Effector memory CD4-positive, alpha-beta T cell (primary cell): ENCODE measurements around the gene NPAS3.

Experiments
- DNase-seq, 3 donors: peaks; one replicate each; pipeline ENCODE4 v3.0.0-alpha.2; 2020
- H3K27ac ChIP-seq: 2 replicates; pipeline ENCODE4 v1.7.0; 2013; ENCODE audit warnings: mild to moderate bottlenecking, low read length, moderate library complexity; ENCODE audit not compliant: insufficient read depth, poor library complexity, severe bottlenecking
- H3K27me3 ChIP-seq: replicated peaks from 2 replicates; pipeline ENCODE4 v1.7.0; 2013; ENCODE audit warnings: mild to moderate bottlenecking, low read length; ENCODE audit not compliant: insufficient read depth, control insufficient read depth, poor library complexity, severe bottlenecking
- H3K36me3 ChIP-seq: 2 replicates; pipeline ENCODE4 v1.7.0; 2013; ENCODE audit warnings: mild to moderate bottlenecking, low read length, moderate library complexity; ENCODE audit not compliant: control insufficient read depth, insufficient read depth
- H3K4me1 ChIP-seq: 2 replicates; pipeline ENCODE4 v1.7.0; 2013; ENCODE audit warnings: low read length, mild to moderate bottlenecking; ENCODE audit not compliant: control insufficient read depth, insufficient read depth, poor library complexity, severe bottlenecking
- H3K4me3 ChIP-seq: 2 replicates; pipeline ENCODE4 v1.7.0; 2013; ENCODE audit warnings: low read length, low read depth, mild to moderate bottlenecking; ENCODE audit not compliant: insufficient read depth, poor library complexity, severe bottlenecking
- H3K9me3 ChIP-seq: 2 replicates; pipeline ENCODE4 v1.7.0; 2013; ENCODE audit warnings: mild to moderate bottlenecking, low read length, moderate library complexity; ENCODE audit not compliant: control insufficient read depth

NPAS3 gene

GRCh38 chr14:32940711-32941667 is 2.3 kb downstream of the NPAS3 start:
- DNase-seq, result no peak
- H3K27ac ChIP-seq, result no peak overlapping the region
- no peaks in the 10 kb centered on the region for H3K9me3 ChIP-seq
- no peaks in the 10 kb centered on the region for H3K36me3 ChIP-seq
- peaks cover 4% of the 10 kb centered on the region for H3K4me1 ChIP-seq
- peaks cover 18% of the 10 kb centered on the region for H3K27me3 ChIP-seq
- no peak overlapping the region for H3K4me3 ChIP-seq

- H3K4me1 ChIP-seq, result peaks cover 4% of the 10 kb centered on the region
- no peak overlapping the region for H3K4me3 ChIP-seq
- H3K9me3 ChIP-seq, result no peaks in the 10 kb centered on the region
- no peak for DNase-seq
- H3K27me3 ChIP-seq, result peaks cover 18% of the 10 kb centered on the region
- no peak overlapping the region for H3K27ac ChIP-seq
- no peaks in the 10 kb centered on the region for H3K36me3 ChIP-seq
Observed at GRCh38 chr14:32941668-32942065, 3.0 kb downstream of the NPAS3 start.

GRCh38 chr14:32947081-32947480 is 8.4 kb downstream of the NPAS3 start:
- Histone ChIP-seq H3K4me1 (no peaks in the 10 kb centered on the region), H3K27ac (no peak overlapping the region), H3K36me3 (no peaks in the 10 kb centered on the region), H3K9me3 (no peaks in the 10 kb centered on the region), H3K27me3 (no peaks in the 10 kb centered on the region), H3K4me3 (no peak overlapping the region)
- DNase-seq, result no peak

- no peak overlapping the region for H3K4me3 ChIP-seq
- no peaks in the 10 kb centered on the region for H3K36me3 ChIP-seq
- no peaks in the 10 kb centered on the region for H3K27me3 ChIP-seq
- no peak overlapping the region for H3K27ac ChIP-seq
- DNase-seq, result no peak
- H3K4me1 ChIP-seq, result no peaks in the 10 kb centered on the region
- no peaks in the 10 kb centered on the region for H3K9me3 ChIP-seq
Observed at GRCh38 chr14:32947792-32948191, 9.1 kb downstream of the NPAS3 start.

DNA sequence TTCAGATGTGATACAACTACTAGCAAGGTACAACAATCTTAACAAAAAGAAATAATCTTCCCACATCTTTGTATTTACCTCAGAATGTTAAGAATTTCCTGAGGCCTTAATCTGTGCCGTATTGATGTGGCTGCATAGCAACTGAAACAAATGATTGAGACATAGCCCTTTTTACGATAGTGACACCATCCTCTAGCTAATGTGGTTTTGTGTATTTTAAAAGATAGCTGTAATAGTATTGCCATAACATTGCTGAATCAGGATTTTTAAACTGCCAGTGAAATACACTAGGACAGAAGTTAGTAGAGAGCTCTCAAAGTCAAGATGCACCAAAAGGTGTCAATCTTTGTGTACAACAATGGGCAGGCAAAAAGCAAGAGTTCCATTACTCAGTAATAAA is 11.9 kb downstream of the NPAS3 start:
- H3K27me3 ChIP-seq, result no peaks in the 10 kb centered on the region
- no peaks in the 10 kb centered on the region for H3K36me3 ChIP-seq

DNA sequence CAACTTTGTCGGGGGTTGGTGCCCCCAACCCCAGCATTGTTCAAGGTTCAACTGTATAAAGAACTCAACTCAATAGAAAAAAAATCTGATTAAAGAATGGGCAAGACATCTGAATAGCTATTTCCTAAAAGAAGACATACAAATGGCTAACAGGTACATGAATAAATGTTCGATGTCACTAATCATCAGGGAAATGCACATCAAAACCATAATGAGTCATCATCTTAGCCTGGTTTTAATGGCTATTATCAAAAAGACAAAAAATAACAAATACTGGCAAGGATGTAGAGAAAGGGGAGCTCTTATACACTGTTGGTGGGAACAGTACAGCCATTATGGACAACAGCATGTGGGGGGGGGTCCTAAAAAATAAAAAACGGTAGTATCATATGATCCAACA is 28.7 kb downstream of the NPAS3 start:
- H3K27me3 ChIP-seq, result no peaks in the 10 kb centered on the region
- no peak overlapping the region for H3K4me3 ChIP-seq
- DNase-seq, result no peak
- H3K4me1 ChIP-seq, result no peaks in the 10 kb centered on the region
- no peak overlapping the region for H3K27ac ChIP-seq
- H3K36me3 ChIP-seq, result no peaks in the 10 kb centered on the region
- H3K9me3 ChIP-seq, result no peaks in the 10 kb centered on the region

More for the DNA sequence above, 11.9 kb downstream of the NPAS3 start:
- Histone ChIP-seq H3K4me3 (no peak overlapping the region), H3K27ac (no peak overlapping the region), H3K4me1 (no peaks in the 10 kb centered on the region), H3K9me3 (no peaks in the 10 kb centered on the region)
- DNase-seq, result no peak

DNA sequence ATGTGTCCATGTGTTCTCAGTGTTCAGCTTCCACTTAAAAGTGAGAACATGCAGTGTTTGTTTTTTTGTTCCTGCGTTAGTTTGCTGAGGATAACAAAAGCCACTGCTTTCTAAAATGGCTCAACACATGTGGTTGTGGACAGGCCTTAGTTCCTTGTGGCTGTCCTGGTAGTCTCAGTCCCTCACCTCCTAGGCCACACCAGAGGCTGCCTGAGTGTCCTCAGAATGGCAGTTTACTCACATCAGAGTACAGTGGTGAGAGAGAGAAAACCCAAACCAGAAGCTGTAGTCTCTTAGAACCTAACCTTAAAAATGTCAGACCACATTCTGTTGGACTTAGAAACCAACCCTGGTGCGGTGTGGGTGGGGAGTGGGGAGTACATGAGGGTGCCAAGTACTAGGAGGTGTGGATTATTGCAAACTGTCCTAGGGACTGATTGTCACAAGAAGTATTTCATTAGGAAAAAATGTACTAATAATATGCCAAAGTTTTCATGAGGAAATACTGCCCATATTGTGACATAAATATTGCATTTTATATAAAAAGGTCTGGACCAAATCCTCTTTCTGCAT is 30.4 kb downstream of the NPAS3 start:
- Histone ChIP-seq H3K27me3 (no peaks in the 10 kb centered on the region), H3K27ac (no peak overlapping the region)
- no peak for DNase-seq

DNA sequence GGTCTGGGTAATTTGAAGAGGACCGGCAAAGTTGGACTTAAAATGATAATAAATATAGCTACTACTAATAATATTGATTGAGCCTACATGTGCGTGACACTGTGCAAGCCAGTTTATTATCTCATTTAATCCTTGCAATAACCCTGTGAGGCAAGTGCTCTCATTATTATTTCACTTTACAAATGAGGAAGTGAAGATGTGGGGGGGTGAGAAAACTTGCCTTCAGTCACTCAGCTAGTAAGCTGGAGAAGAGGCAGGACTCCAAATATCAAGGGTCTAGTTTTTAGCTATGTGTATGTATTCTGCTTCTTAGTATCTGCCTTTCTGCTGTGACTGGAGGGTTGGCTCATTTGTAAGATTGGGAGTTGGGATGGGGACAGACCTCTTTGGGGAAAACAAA is 39.2 kb downstream of the NPAS3 start:
- no peaks in the 10 kb centered on the region for H3K9me3 ChIP-seq
- no peak for DNase-seq
- H3K27ac ChIP-seq, result no peak overlapping the region
- no peaks in the 10 kb centered on the region for H3K36me3 ChIP-seq
- no peaks in the 10 kb centered on the region for H3K4me1 ChIP-seq
- no peak overlapping the region for H3K4me3 ChIP-seq
- no peaks in the 10 kb centered on the region for H3K27me3 ChIP-seq

More for the DNA sequence above, 30.4 kb downstream of the NPAS3 start:
- Histone ChIP-seq H3K4me3 (no peak overlapping the region), H3K9me3 (no peaks in the 10 kb centered on the region), H3K36me3 (no peaks in the 10 kb centered on the region), H3K4me1 (no peaks in the 10 kb centered on the region)

DNA sequence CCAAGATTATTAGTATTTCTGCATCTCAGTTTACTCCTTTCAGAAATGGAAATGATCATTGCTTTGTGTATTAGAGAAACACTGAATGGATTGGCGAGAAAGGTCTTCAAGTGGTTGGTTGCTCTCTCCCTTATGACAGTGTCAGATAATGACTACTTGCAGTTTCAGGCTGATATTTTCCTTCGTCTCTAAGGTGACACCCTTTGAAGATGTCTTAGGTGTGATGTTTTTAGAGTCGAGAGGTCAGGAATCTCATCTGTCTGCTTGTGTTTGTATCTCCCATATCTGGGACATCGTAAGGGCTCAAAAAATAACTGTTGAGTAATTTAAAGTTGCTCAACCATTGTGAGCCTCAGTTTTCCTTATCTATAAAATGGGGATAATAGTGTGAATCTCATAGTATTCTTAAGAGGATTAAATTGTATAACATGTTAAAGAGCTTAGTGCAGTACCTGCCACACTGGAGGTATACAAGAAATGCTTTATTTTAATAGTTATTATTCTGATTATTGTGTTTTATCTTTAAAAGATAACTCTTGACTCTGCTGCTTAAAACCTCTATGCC is 40.1 kb downstream of the NPAS3 start:
- no peak for DNase-seq
- Histone ChIP-seq H3K4me1 (no peaks in the 10 kb centered on the region), H3K36me3 (no peaks in the 10 kb centered on the region), H3K27ac (no peak overlapping the region), H3K27me3 (no peaks in the 10 kb centered on the region), H3K9me3 (no peaks in the 10 kb centered on the region), H3K4me3 (no peak overlapping the region)
